ENCODE results near the gene HSD17B14. TPM values are rescaled to one million over a fixed set of nuclear protein-coding genes. Genes with fewer than 3 reads are reported as not detected.

HSD17B14 gene
- total and polyA plus RNA-seq, 2 experiments from 2014 or later, result 8.4 to 11.7 TPM

- H3K4me1 Mint-ChIP-seq, result peaks cover 34% of the 10 kb centered on the region
- no peaks in the 10 kb centered on the region for H3K9me3 Mint-ChIP-seq
- H3K4me3 ChIP-seq, result peak overlapping the region; percentile 83; the same call in 1 of the 2 replicates
- no peak overlapping the region for H2AFZ ChIP-seq
- H3K27ac ChIP-seq (ENCODE audit: low read depth), result peak overlapping the region; percentile 94
- DNase-seq (ENCODE audit: low spot score) (peak; percentile 69), ATAC-seq (peak; percentile 2; the same call in 1 of the 3 replicates)
- H3K4me1 ChIP-seq (ENCODE audit: insufficient read depth), result peaks cover 10% of the 10 kb centered on the region
- peak overlapping the region; percentile 76; the same call in 2 of the 3 replicates for H3K4me3 Mint-ChIP-seq
- H3K36me3 ChIP-seq (ENCODE audit: insufficient read depth), result no peaks in the 10 kb centered on the region
- H3K9me2 ChIP-seq (ENCODE audit: insufficient read depth), result no peaks in the 10 kb centered on the region
- peaks cover 8% of the 10 kb centered on the region; the same call in 1 of the 2 replicates for H3K27me3 ChIP-seq (ENCODE audit: insufficient read depth)
- no peaks in the 10 kb centered on the region for H4K20me1 ChIP-seq (replicated peaks; ENCODE audit: insufficient read depth)
- 0 out of 2 replicates have a peak, but pooled peaks cover 3% of the 10 kb centered on the region for H3K79me2 ChIP-seq (replicated peaks; ENCODE audit: insufficient read depth)
- peaks cover 14% of the 10 kb centered on the region for H3F3A ChIP-seq (replicated peaks; ENCODE audit: low read depth)
- H3K4me2 ChIP-seq, result peak overlapping the region; percentile 95
- H3K36me3 Mint-ChIP-seq (ENCODE audit: low read depth), result no peaks in the 10 kb centered on the region
- H3K27me3 Mint-ChIP-seq (ENCODE audit: insufficient read depth, low read depth, poor library complexity), result peaks cover 27% of the 10 kb centered on the region
- TF ChIP-seq EZH2 (IDR thresholded peaks at IDR 0.05; ENCODE audit: low read depth, unreplicated experiment), result no peak
- peak; percentile 59 to 68 for TF ChIP-seq CTCF (conservative IDR thresholded peaks at IDR 0.05; ENCODE audit: low read depth in 2 of 2)
- peak overlapping the region; percentile 94 for H3K27ac Mint-ChIP-seq
Observed at GRCh38 chr19:48813123-48813913, 23.0 kb downstream of the HSD17B14 start.

- Mint-ChIP-seq H3K4me1 (peaks cover 43% of the 10 kb centered on the region), H3K27ac (peak overlapping the region; percentile 94), H3K27me3 (ENCODE audit: insufficient read depth, low read depth, poor library complexity) (peaks cover 27% of the 10 kb centered on the region), H3K36me3 (ENCODE audit: low read depth) (no peaks in the 10 kb centered on the region), H3K9me3 (no peaks in the 10 kb centered on the region), H3K4me3 (peak overlapping the region; percentile 76)
- peaks cover 17% of the 10 kb centered on the region for H3K4me1 ChIP-seq (ENCODE audit: insufficient read depth)
- H3K27ac ChIP-seq (ENCODE audit: low read depth), result peak overlapping the region; percentile 94
- H4K20me1 ChIP-seq (replicated peaks; ENCODE audit: insufficient read depth), result no peaks in the 10 kb centered on the region
- H3K4me2 ChIP-seq, result peak overlapping the region; percentile 95
- H3K36me3 ChIP-seq (ENCODE audit: insufficient read depth), result no peaks in the 10 kb centered on the region
- peak overlapping the region; percentile 82 for H2AFZ ChIP-seq
- H3K79me2 ChIP-seq (replicated peaks; ENCODE audit: insufficient read depth), result 0 out of 2 replicates have a peak, but pooled peaks cover 3% of the 10 kb centered on the region
- peak; percentile 52 for TF ChIP-seq CREB1 (CRISPR knock-in tag; IDR thresholded peaks at IDR 0.05; ENCODE audit: low read depth)
- no peak for TF ChIP-seq STAT1 (IDR thresholded peaks at IDR 0.05; ENCODE audit: unreplicated experiment)
- peak; percentile 65 for TF ChIP-seq POLR2AphosphoS5 (IDR thresholded peaks at IDR 0.05; ENCODE audit: low read depth)
- ATAC-seq, result peak; percentile 65
- DNase-seq (ENCODE audit: low spot score), result peak; percentile 94
- peak overlapping the region; percentile 83 for H3K4me3 ChIP-seq
- H3F3A ChIP-seq (replicated peaks; ENCODE audit: low read depth), result peaks cover 17% of the 10 kb centered on the region
- peaks cover 8% of the 10 kb centered on the region; the same call in 1 of the 2 replicates for H3K27me3 ChIP-seq (ENCODE audit: insufficient read depth)
- no peaks in the 10 kb centered on the region for H3K9me2 ChIP-seq (ENCODE audit: insufficient read depth)
Observed at GRCh38 chr19:48812094-48812929, 24.0 kb downstream of the HSD17B14 start.
